ENCODE measurements around the gene TMEM184B. TPM values are rescaled to one million over a fixed set of nuclear protein-coding genes. Genes with fewer than 3 reads are reported as not detected.

The TMEM184B gene
- polyA plus RNA-seq, 2 of the 4 experiments (the other 2 are of a cell fraction): 22.2 to 36.8 TPM

DNA sequence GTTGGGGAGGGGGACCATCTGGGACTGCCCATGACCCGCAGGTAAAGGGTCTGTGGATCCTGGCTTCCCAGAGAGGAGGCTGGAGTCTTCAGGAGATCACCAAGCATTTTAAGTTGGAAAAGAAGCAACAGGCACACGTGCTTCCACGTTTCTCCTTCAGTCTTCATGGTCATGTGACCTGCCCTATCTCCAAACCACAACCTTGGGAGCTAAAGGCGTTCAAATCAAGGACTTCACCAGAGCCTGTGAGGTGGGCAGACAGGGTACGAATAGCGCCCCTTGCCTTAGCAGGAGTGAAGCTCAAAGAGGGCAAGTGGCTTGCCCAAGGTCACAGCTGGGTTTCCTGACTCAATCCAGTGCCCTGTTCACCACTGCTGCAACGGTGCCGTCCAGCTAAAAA, 6.7 kb downstream of the TMEM184B start:
- FAIRE-seq: no peak
- no peak overlapping the region for H3K4me3 ChIP-seq
- no peak overlapping the region for H3K4me2 ChIP-seq
- no peak for DNase-seq (ENCODE audit: low read depth in 1 of 2, low spot score in 1 of 2)
- ChIA-PET POLR2A (no interaction called here), CTCF (interaction anchor here (1.4 kb wide), 1 partner anchor 27 kb away, joined by 3 read pairs; no protein-coding TSS in a partner anchor)
- 88% methylated on average over 8 of the region's 8 CpGs for WGBS (ENCODE audit: missing lambda C conversion rate)
- H3K4me1 ChIP-seq: peaks cover 16% of the 10 kb centered on the region; the same call in 2 of the 3 replicates
- TF ChIP-seq USF2 (IDR thresholded peaks at IDR 0.05) (0 out of 2 replicates have a peak, but pooled peaks have one; percentile 4), ZFP36 (IDR thresholded peaks at IDR 0.05; ENCODE audit: borderline replicate concordance, partially characterized antibody) (no peak)
- H3K9me3 ChIP-seq: no peaks in the 10 kb centered on the region
- ATAC-seq: no peak
- H3K27ac ChIP-seq: no peak overlapping the region

DNA sequence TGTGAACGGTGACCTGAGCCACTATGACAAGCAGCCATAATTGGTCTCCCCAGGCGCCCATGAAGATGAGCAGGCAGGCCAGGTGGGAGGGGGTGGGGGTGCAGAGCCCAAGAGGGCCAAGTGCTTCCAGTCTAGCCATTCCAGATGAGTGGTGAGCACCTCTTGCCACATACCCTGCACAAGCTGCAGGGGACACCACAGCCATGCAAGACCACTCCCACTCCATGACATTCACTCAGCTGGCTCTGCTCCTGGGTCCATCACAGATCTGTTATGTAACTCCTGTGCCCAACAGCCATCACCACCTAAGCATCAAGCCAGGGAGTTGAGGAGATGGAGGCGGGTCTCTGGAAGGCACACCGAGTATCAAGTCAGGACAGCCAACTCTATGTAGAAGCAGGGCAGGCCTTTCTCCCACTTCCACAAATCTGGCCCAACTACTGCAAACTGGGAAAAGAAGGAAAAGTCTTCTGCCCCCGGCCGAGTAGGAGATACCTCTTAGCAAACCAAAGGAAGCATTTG, 8.4 kb downstream of the TMEM184B start:
- Histone ChIP-seq H3K4me3 (no peak overlapping the region), H3K4me1 (no peaks in the 10 kb centered on the region), H3K4me2 (no peak overlapping the region), H3K27ac (no peak overlapping the region), H3K9me3 (no peaks in the 10 kb centered on the region)
- POLR2A ChIA-PET: no interaction called here
- 94% methylated on average over 5 of the region's 6 CpGs for WGBS (ENCODE audit: missing lambda C conversion rate)
- ATAC-seq (no peak), DNase-seq (ENCODE audit: low read depth in 1 of 2, low spot score in 1 of 2) (no peak), FAIRE-seq (no peak)
- CTCF ChIA-PET: no interaction called here
- TF ChIP-seq CHD2 (IDR thresholded peaks at IDR 0.05; ENCODE audit: low read length, partially characterized antibody): no peak
- TF ChIP-seq POLR2A (IDR thresholded peaks at IDR 0.05; ENCODE audit: low read length): no peak
- TF ChIP-seq RARB (CRISPR knock-in tag; IDR thresholded peaks at IDR 0.05): no peak
- no peak for TF ChIP-seq USF2 (IDR thresholded peaks at IDR 0.05)
- no peak for TF ChIP-seq ZSCAN20 (CRISPR knock-in tag; IDR thresholded peaks at IDR 0.05)
- no peak for TF ChIP-seq BCL3 (IDR thresholded peaks at IDR 0.05)
- TF ChIP-seq HES2 (IDR thresholded peaks at IDR 0.05): no peak
- TF ChIP-seq, protein P1, sequence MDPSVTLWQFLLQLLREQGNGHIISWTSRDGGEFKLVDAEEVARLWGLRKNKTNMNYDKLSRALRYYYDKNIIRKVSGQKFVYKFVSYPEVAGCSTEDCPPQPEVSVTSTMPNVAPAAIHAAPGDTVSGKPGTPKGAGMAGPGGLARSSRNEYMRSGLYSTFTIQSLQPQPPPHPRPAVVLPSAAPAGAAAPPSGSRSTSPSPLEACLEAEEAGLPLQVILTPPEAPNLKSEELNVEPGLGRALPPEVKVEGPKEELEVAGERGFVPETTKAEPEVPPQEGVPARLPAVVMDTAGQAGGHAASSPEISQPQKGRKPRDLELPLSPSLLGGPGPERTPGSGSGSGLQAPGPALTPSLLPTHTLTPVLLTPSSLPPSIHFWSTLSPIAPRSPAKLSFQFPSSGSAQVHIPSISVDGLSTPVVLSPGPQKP (IDR thresholded peaks at IDR 0.05; ENCODE audit: low read depth, low read length): no peak
- TF ChIP-seq MYC (IDR thresholded peaks at IDR 0.05; ENCODE audit: borderline replicate concordance, low read length): no peak
- no peak for TF ChIP-seq FOSB (CRISPR knock-in tag; IDR thresholded peaks at IDR 0.05)
- TF ChIP-seq NFE2L2 (conservative IDR thresholded peaks at IDR 0.05; ENCODE audit: low read length): no peak
- no peak for TF ChIP-seq EHF (CRISPR knock-in tag; IDR thresholded peaks at IDR 0.05)
- TF ChIP-seq GATA3 (IDR thresholded peaks at IDR 0.05; ENCODE audit: borderline replicate concordance): no peak
- no peak for TF ChIP-seq MAX (IDR thresholded peaks at IDR 0.05)
- no peak for TF ChIP-seq KDM5A (IDR thresholded peaks at IDR 0.05)
- no peak for TF ChIP-seq EHMT2 (IDR thresholded peaks at IDR 0.05; ENCODE audit: low read depth)
- no peak for TF ChIP-seq ESRRA (IDR thresholded peaks at IDR 0.05; ENCODE audit: borderline replicate concordance, low read length)
- no peak for TF ChIP-seq PHF8 (IDR thresholded peaks at IDR 0.05; ENCODE audit: borderline replicate concordance, low read depth)
